KMS-11 (cell line): Measurements from ENCODE around the gene C1orf52.

ENCODE experiments used
- H2AFZ ChIP-seq: fragments of 200-600 bp; sonication (generic); 2 replicates; pipeline ENCODE4 v1.6.1; 2016; ENCODE audit warnings: antibody characterized with exemption, mixed run types, low read depth
- H3K27ac ChIP-seq: fragments of 200-600 bp; sonication (generic); 2 replicates; pipeline ENCODE4 v1.6.1; 2016; ENCODE audit warnings: mild to moderate bottlenecking, mixed run types
- H3K27me3 ChIP-seq: fragments of 200-600 bp; sonication (generic); 2 replicates; pipeline ENCODE4 v1.6.1; 2017; ENCODE audit warnings: mild to moderate bottlenecking, low read depth, mixed run types, moderate library complexity; ENCODE audit not compliant: insufficient read depth
- H3K36me3 ChIP-seq: fragments of 200-600 bp; sonication (generic); 2 replicates; pipeline ENCODE4 v1.6.1; 2017; ENCODE audit warnings: mild to moderate bottlenecking, mixed run types; ENCODE audit not compliant: insufficient read depth
- H3K4me1 ChIP-seq: fragments of 200-600 bp; sonication (generic); 2 replicates; pipeline ENCODE4 v1.6.1; 2016; ENCODE audit warnings: mild to moderate bottlenecking, low read depth, mixed run types; ENCODE audit not compliant: poor library complexity, severe bottlenecking
- H3K4me2 ChIP-seq: fragments of 200-600 bp; sonication (generic); 2 replicates; pipeline ENCODE4 v1.7.0; 2016; ENCODE audit warnings: mild to moderate bottlenecking, mixed run types
- H3K4me3 ChIP-seq: fragments of 200-600 bp; sonication (generic); IDR thresholded peaks from 2 replicates; pipeline ENCODE4 v1.6.1; 2017; ENCODE audit warnings: low read depth, low read length, mixed read lengths; ENCODE audit not compliant: insufficient read depth
- H3K79me2 ChIP-seq: fragments of 200-600 bp; sonication (generic); 2 replicates; pipeline ENCODE4 v1.6.1; 2016; ENCODE audit warnings: low read depth, mixed run types; ENCODE audit not compliant: insufficient read depth
- H3K9ac ChIP-seq: fragments of 200-600 bp; sonication (generic); 2 replicates; pipeline ENCODE4 v1.6.1; 2016; ENCODE audit warnings: mild to moderate bottlenecking, mixed run types
- H4K20me1 ChIP-seq: fragments of 200-600 bp; sonication (generic); 2 replicates; pipeline ENCODE4 v1.6.1; 2016; ENCODE audit warnings: mild to moderate bottlenecking, mixed run types; ENCODE audit not compliant: insufficient read depth
- CTCF ChIP-seq: fragments of 200-600 bp; sonication (generic); conservative IDR thresholded peaks from 2 replicates; pipeline ENCODE4 v1.6.1; 2017; ENCODE audit warnings: low read depth, mild to moderate bottlenecking, antibody characterized with exemption, low read length, moderate library complexity, mixed read lengths

The C1orf52 gene

DNA sequence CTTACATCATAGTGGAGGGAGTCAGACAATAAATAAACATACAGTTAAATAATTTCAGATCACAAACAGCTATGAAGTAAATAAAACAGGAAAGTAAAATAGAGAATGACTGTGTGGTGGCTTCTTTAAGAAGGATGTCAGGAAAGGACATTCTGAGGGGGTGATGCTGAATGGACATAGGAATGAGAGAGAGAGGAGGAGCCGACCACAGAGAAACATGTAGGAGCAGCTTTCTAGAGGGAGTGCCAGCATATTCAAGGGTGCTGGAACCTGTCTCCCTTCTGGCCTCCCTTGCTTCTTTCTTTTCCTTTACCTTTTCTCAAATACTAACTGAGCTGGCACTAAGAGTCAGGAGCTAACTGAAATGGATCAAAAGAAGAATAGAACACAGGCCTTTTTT is 37.5 kb upstream of the C1orf52 start:
- Histone ChIP-seq H3K36me3 (no peaks in the 10 kb centered on the region), H3K27me3 (no peaks in the 10 kb centered on the region), H3K27ac (no peak overlapping the region), H3K4me1 (no peaks in the 10 kb centered on the region), H4K20me1 (no peaks in the 10 kb centered on the region), H3K4me2 (no peak overlapping the region), H3K79me2 (no peaks in the 10 kb centered on the region), H2AFZ (no peak overlapping the region), H3K9ac (no peak overlapping the region), H3K4me3 (no peak overlapping the region)
- no peak for TF ChIP-seq CTCF

DNA sequence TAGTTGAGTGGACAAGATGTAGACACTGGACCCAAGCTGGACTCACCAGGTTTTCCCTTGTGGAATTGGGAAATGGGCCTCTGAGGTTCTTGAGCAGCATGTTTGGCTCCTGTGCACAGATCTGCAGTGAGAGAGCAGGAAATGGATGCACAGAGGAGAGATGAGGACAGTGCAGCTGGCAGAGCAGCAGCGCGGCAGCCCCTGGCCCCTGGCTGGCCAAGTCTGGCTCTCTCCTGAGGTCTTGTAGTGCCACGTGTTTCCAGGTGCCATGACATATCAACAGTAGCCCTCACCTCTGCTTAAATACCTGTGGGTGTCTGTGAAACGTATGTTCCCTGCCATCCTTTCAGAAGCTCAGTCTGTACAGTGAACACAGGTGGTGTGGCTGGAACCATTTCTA is 36.2 kb upstream of the C1orf52 start:
- Histone ChIP-seq H3K27ac (no peak overlapping the region), H3K79me2 (no peaks in the 10 kb centered on the region), H3K36me3 (no peaks in the 10 kb centered on the region), H2AFZ (no peak overlapping the region), H3K9ac (no peak overlapping the region), H3K4me1 (no peaks in the 10 kb centered on the region), H3K4me3 (no peak overlapping the region), H3K27me3 (no peaks in the 10 kb centered on the region), H3K4me2 (no peak overlapping the region), H4K20me1 (no peaks in the 10 kb centered on the region)
- TF ChIP-seq CTCF, result no peak

DNA sequence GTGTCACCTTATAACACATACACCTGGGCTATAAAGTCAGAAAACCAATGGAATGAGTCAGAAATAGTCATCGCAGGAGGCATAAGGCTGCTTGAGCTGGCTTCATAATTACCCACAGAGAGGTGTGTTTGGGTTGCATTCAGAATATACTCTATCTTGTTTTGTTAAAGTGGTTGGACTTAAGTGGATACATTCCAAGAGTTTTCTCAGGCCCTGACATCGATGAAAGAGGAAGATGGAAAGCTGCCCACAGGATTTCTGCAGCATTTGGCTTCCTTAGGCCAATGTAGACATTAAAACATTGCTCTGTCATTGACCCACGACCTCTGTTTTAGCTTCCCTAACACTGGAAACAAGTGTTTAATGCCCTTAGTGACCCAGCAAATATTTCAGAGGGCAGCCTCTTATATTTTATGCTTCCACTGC is 35.6 kb upstream of the C1orf52 start:
- Histone ChIP-seq H3K4me2 (no peak overlapping the region), H4K20me1 (no peaks in the 10 kb centered on the region), H3K4me1 (no peaks in the 10 kb centered on the region), H3K79me2 (no peaks in the 10 kb centered on the region), H3K27me3 (no peaks in the 10 kb centered on the region), H3K27ac (no peak overlapping the region), H3K36me3 (no peaks in the 10 kb centered on the region), H2AFZ (no peak overlapping the region), H3K4me3 (no peak overlapping the region), H3K9ac (no peak overlapping the region)
- no peak for TF ChIP-seq CTCF

DNA sequence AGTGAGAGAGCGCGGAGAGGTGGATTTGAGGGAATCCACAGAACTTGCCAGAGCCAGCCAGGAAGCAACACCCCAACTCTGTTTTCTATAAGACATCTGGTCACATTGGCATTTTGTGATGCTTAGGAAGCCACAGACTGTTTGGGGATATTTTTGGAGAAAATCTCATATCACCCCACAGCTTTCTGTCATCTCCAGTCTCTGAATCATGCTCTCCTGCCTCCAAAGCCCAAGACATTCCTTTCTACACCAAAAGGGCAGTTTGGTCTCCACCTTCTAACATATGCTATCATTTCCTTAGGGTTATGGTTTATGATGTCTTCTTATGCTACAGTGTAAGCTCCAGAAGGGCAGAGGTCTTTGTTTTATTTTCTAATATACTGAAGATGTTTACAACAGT is 31.4 kb upstream of the C1orf52 start:
- no peaks in the 10 kb centered on the region for H4K20me1 ChIP-seq
- no peaks in the 10 kb centered on the region for H3K36me3 ChIP-seq
- no peak overlapping the region for H3K27ac ChIP-seq
- H3K4me3 ChIP-seq, result no peak overlapping the region
- TF ChIP-seq CTCF, result no peak
- no peak overlapping the region for H2AFZ ChIP-seq
- H3K27me3 ChIP-seq, result no peaks in the 10 kb centered on the region
- H3K9ac ChIP-seq, result no peak overlapping the region
- no peaks in the 10 kb centered on the region for H3K79me2 ChIP-seq
- no peak overlapping the region for H3K4me2 ChIP-seq
- H3K4me1 ChIP-seq, result no peaks in the 10 kb centered on the region
